Body of pancreas (tissue), 4 donors: Measurements from ENCODE around the gene COX19. TPM values are rescaled to one million over a fixed set of nuclear protein-coding genes. Genes with fewer than 3 reads are reported as not detected.

ENCODE experiments used
- ATAC-seq: fragments of 150-250 bp; one replicate; pipeline ENCODE4 v1.9.1; 2016
- DNase-seq, 4 donors: peaks; one replicate each; pipeline ENCODE4 v3.0.0-alpha.2; 2019
- H3K27ac ChIP-seq, 4 donors: fragments of 200-600 bp; sonication (generic); 1 replicate in 3 of 4; 2 replicates in 1 of 4; pipeline versions ENCODE4 v1.5.1 to v1.6.1; 2016 to 2019; ENCODE audit warnings: mild to moderate bottlenecking in 1 of 4, mixed read lengths in 1 of 4, moderate library complexity in 1 of 4
- H3K27me3 ChIP-seq, 2 donors: fragments of 200-600 bp; sonication (generic); one replicate each; pipeline ENCODE4 v1.6.0; 2016; ENCODE audit warnings: mild to moderate bottlenecking in 1 of 2
- H3K36me3 ChIP-seq, 2 donors: fragments of 200-600 bp; sonication (generic); replicated peaks in 1 of 2; 2 replicates each; pipeline ENCODE4 v1.5.1; 2016; ENCODE audit warnings: low read depth in 2 of 2; ENCODE audit not compliant: insufficient read depth in 1 of 2
- H3K4me1 ChIP-seq: fragments of 200-600 bp; sonication (generic); one replicate; pipeline ENCODE4 v1.6.0; 2016
- H3K4me3 ChIP-seq, 2 donors: fragments of 200-600 bp; sonication (generic); 1 replicate in 1 of 2; 2 replicates in 1 of 2; pipeline ENCODE4 v1.5.1; 2016 to 2019
- H3K9me3 ChIP-seq, 3 donors: fragments of 200-600 bp; sonication (generic); 1 replicate in 2 of 3; 2 replicates in 1 of 3; pipeline ENCODE4 v1.5.1; 2016
- POLR2A ChIP-seq, 3 donors: fragments of 450-650 bp; IDR thresholded peaks; one replicate each; pipeline ENCODE4 v1.6.1; 2016; ENCODE audit warnings: antibody characterized with exemption in 3 of 3, mild to moderate bottlenecking in 2 of 3
- WGBS, 2 donors: methylation state at CpG; one replicate each; pipeline ENCODE4 v1.1.5; 2017; 5-methylcytosine and 5-hydroxymethylcytosine counted together
- intact Hi-C: fragments of 100-400 bp; cut with DNase I; formaldehyde crosslinking; loops from one replicate; pipeline ENCODE4 v1.15.1; 2023
- total RNA-seq, 2 donors: library from RNA; depleted of rRNA; stranded (reverse); fragments of >200 nt; gene quantifications; one replicate each; pipeline ENCODE4 v1.1.0, GENCODE V29; 2016
- TF ChIP-seq, protein P1 (sequence below), 7 experiments: fragments of 450-650 bp in 4 of 7; fragments of 200-600 bp in 3 of 7; sonication (generic) in 3 of 7; IDR thresholded peaks; one replicate each; pipeline ENCODE4 v1.5.1; 2016 to 2019; ENCODE audit warnings: antibody characterized with exemption in 7 of 7

COX19 gene
- total RNA-seq, 2 donors from 2014 or later, result 9.6 to 25.1 TPM

GRCh38 chr7:935874-936385, 39.4 kb downstream of the COX19 start:
- Histone ChIP-seq H3K4me3 (no peak overlapping the region), H3K36me3 (no peaks in the 10 kb centered on the region), H3K27me3 (no peaks in the 10 kb centered on the region), H3K9me3 (no peaks in the 10 kb centered on the region), H3K27ac (no peak overlapping the region), H3K4me1 (no peaks in the 10 kb centered on the region)
- DNase-seq, result no peak
- TF ChIP-seq POLR2A (IDR thresholded peaks at IDR 0.05), result no peak
- TF ChIP-seq, protein P1, sequence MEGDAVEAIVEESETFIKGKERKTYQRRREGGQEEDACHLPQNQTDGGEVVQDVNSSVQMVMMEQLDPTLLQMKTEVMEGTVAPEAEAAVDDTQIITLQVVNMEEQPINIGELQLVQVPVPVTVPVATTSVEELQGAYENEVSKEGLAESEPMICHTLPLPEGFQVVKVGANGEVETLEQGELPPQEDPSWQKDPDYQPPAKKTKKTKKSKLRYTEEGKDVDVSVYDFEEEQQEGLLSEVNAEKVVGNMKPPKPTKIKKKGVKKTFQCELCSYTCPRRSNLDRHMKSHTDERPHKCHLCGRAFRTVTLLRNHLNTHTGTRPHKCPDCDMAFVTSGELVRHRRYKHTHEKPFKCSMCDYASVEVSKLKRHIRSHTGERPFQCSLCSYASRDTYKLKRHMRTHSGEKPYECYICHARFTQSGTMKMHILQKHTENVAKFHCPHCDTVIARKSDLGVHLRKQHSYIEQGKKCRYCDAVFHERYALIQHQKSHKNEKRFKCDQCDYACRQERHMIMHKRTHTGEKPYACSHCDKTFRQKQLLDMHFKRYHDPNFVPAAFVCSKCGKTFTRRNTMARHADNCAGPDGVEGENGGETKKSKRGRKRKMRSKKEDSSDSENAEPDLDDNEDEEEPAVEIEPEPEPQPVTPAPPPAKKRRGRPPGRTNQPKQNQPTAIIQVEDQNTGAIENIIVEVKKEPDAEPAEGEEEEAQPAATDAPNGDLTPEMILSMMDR (IDR thresholded peaks at IDR 0.05), result no peak
- intact Hi-C loops, result no loop called here
- peak; percentile 7 for ATAC-seq
- WGBS, 2 donors, result 91 to 95% methylated on average over 27 of the region's 28 CpGs

DNA sequence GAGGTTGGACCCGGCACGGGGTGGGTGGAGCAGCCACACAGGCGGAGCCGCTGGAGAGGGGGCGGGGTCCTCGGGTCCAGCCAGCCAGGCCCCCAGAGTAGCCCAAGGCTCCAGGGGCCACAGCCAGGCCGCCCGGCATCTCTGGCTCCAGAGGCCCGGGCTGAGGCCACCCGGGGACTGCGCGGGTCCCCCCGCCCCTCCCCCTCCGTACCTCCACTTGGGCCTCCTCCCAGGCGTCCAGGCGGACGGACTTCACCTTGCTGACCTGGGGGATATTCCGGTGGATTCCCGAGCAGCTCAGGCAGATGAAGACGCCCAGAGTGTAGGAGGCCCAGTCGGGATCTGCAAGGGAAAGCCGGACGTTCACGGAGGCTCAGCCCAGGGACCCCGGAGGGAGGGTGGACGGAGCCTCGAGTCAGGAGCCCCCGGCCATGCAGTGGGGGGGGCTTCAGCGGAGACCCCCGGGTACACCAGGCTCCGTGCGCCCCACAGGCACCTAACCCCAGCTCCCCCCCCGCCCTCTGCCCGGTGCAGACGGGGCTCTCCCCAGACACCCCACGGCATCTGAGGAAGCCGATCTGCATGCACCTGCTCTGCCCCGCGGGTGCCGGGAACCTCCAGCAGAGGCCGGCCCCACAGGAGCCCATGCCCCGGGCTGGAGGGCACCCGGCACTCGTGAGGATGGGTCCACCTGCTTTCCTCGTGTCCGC, 40.0 kb downstream of the COX19 start:
- no peak for DNase-seq
- Histone ChIP-seq H3K9me3 (no peaks in the 10 kb centered on the region), H3K27ac (no peak overlapping the region), H3K4me3 (no peak overlapping the region), H3K27me3 (no peaks in the 10 kb centered on the region), H3K36me3 (no peaks in the 10 kb centered on the region), H3K4me1 (no peaks in the 10 kb centered on the region)
- WGBS, 2 donors, result 87 to 90% methylated on average over 9 to 40 of the region's 46 CpGs
- ATAC-seq, result no peak
- TF ChIP-seq, protein P1 (IDR thresholded peaks at IDR 0.05), result no peak
- TF ChIP-seq POLR2A (IDR thresholded peaks at IDR 0.05), result no peak
- intact Hi-C loops, result no loop called here

DNA sequence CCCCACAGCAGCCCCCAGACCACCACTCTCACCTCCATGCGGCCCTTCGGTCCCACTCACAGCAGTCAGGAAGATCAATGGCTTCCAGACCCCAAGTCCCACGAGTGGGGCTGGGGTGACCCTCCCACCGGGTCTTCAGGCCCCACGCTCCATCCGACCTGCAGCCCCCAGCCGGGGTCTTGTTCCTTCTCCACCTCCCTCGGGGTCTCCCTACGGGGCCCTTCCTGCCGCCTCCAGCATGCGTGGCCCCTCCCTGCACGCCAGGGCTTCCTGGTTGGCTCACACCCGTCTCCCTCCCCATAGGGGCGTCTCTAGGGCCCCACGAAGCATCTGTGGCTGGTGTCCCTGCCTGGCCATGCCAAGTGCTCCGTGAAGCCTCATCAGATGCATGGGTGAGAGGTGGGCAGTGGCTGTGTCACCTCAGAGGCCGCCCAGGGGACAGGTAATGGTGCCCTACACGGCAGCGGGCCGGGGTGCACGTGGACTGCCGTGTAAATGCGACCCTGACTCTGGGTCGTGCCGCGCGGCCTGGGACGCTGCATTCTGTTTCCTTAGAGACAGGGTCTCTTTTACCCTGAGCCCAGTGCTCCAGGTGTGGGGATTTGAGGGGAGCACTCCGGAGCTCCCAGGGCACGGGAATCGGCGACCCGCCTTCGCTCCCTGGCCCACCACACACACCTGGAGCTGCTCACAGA, 40.7 kb downstream of the COX19 start:
- intact Hi-C loops, result no loop called here
- TF ChIP-seq, protein P1 (IDR thresholded peaks at IDR 0.05), result no peak
- no peak for TF ChIP-seq POLR2A (IDR thresholded peaks at IDR 0.05)
- Histone ChIP-seq H3K9me3 (no peaks in the 10 kb centered on the region), H3K36me3 (no peaks in the 10 kb centered on the region), H3K27me3 (no peaks in the 10 kb centered on the region), H3K4me1 (no peaks in the 10 kb centered on the region), H3K27ac (no peak overlapping the region), H3K4me3 (no peak overlapping the region)
- ATAC-seq, result no peak
- peak in 1 of 4 donors; percentile 8 for DNase-seq
- whole genome bisulfite sequencing, 2 donors, result 86 to 94% methylated on average over 22 to 27 of the region's 34 CpGs

DNA sequence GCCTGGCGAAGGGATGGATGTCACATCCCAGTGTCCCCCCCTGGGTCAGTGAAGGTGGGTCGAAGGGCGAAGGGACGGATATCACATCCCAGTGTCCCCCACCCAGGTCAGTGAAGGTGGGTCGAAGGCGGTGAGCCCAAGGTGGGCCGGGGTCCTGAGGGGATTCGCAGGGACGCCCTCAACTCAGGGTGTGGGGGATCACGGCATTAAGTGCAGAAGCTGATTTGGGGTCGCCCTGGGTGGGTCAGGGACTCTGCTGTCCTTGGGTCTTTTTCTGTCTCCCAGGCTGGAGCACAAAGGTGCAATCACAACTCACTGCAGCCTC, 42.7 kb downstream of the COX19 start:
- Histone ChIP-seq H3K36me3 (no peaks in the 10 kb centered on the region), H3K27ac (no peak overlapping the region), H3K4me3 (no peak overlapping the region), H3K4me1 (no peaks in the 10 kb centered on the region), H3K27me3 (no peaks in the 10 kb centered on the region), H3K9me3 (no peaks in the 10 kb centered on the region)
- no peak for TF ChIP-seq POLR2A (IDR thresholded peaks at IDR 0.05)
- TF ChIP-seq, protein P1 (IDR thresholded peaks at IDR 0.05), result no peak
- intact Hi-C loops, result no loop called here
- peak in 1 of 4 donors; percentile 7 for DNase-seq
- 92 to 93% methylated on average over 10 of the region's 11 CpGs for WGBS, 2 donors
- ATAC-seq, result no peak
